ENCODE data around the gene RER1. TPM values are rescaled to one million over a fixed set of nuclear protein-coding genes. Genes with fewer than 3 reads are reported as not detected.

The RER1 gene
- total RNA-seq, result 10 to 100 TPM; 58.3 to 75.1 (median 70.4) TPM

- H3K9me3 ChIP-seq, result no peaks in the 10 kb centered on the region
- peak; percentile 69 to 91 (median 90) for TF ChIP-seq POLR2AphosphoS5 (IDR thresholded peaks at IDR 0.05)
- TF ChIP-seq POLR2A (IDR thresholded peaks at IDR 0.05), result peak; percentile 43
- TF ChIP-seq CTCF (IDR thresholded peaks at IDR 0.05), result no peak
- H3K27me3 ChIP-seq, result no peaks in the 10 kb centered on the region
- H3K27ac ChIP-seq, result peak within 1 kb of the TSS; percentile 90 to 95
- H3K4me1 ChIP-seq, result peaks cover 4 to 16% of the 10 kb centered on the region in 2 donors
- DNase-seq (ENCODE audit: low spot score in 2 of 2), result peak; percentile 98 to 99
- H3K4me3 ChIP-seq, result peak within 1 kb of the TSS; percentile 87 to 96 (median 92)
- no peaks in the 10 kb centered on the region for H3K36me3 ChIP-seq
- intact Hi-C loops (cut with DNase I; ENCODE audit: low total_unique reads), result loop anchor here (5.0 kb wide), 2 partner anchors 184 to 199 kb away; partner anchors contain the start of gene FAAP20
Observed at GRCh38 chr1:2391041-2391930, at the start of gene RER1, which contains the start of gene MORN1. TSS of gene RER1 (plus strand) at chr1:2391841. CDS start at chr1:2395791, 3,950 bp downstream. TSS of gene MORN1 (minus strand) at chr1:2391554. CDS start at chr1:2391533, 21 bp downstream.

- no peak for DNase-seq (ENCODE audit: low spot score in 2 of 2)
- no peak for TF ChIP-seq CTCF (IDR thresholded peaks at IDR 0.05)
- no peak for TF ChIP-seq POLR2AphosphoS5 (IDR thresholded peaks at IDR 0.05)
- no peak for TF ChIP-seq POLR2A (IDR thresholded peaks at IDR 0.05)
- Histone ChIP-seq H3K4me3 (no peak overlapping the region), H3K36me3 (no peaks in the 10 kb centered on the region), H3K27me3 (no peaks in the 10 kb centered on the region), H3K27ac (no peak overlapping the region), H3K4me1 (no peaks in the 10 kb centered on the region), H3K9me3 (no peaks in the 10 kb centered on the region)
- intact Hi-C loops (cut with DNase I; ENCODE audit: low total_unique reads), result no loop called here
Observed at GRCh38 chr1:2342384-2343022, 49.1 kb upstream of the RER1 start.

GRCh38 chr1:2343023-2343935 lies 48.4 kb upstream of the RER1 start:
- no peaks in the 10 kb centered on the region for H3K36me3 ChIP-seq
- intact Hi-C loops (cut with DNase I; ENCODE audit: low total_unique reads), result no loop called here
- no peaks in the 10 kb centered on the region for H3K27me3 ChIP-seq
- H3K27ac ChIP-seq, result no peak overlapping the region
- DNase-seq (ENCODE audit: low spot score in 2 of 2), result no peak
- TF ChIP-seq CTCF (IDR thresholded peaks at IDR 0.05) (no peak), POLR2A (IDR thresholded peaks at IDR 0.05) (no peak), POLR2AphosphoS5 (IDR thresholded peaks at IDR 0.05) (no peak)
- H3K4me1 ChIP-seq, result no peaks in the 10 kb centered on the region
- no peak overlapping the region for H3K4me3 ChIP-seq
- H3K9me3 ChIP-seq, result no peaks in the 10 kb centered on the region

GRCh38 chr1:2344121-2344681 lies 47.4 kb upstream of the RER1 start:
- Histone ChIP-seq H3K4me1 (no peaks in the 10 kb centered on the region), H3K27ac (no peak overlapping the region), H3K36me3 (no peaks in the 10 kb centered on the region), H3K9me3 (no peaks in the 10 kb centered on the region), H3K4me3 (no peak overlapping the region), H3K27me3 (no peaks in the 10 kb centered on the region)
- intact Hi-C loops (cut with DNase I; ENCODE audit: low total_unique reads), result no loop called here
- no peak for DNase-seq (ENCODE audit: low spot score in 2 of 2)
- TF ChIP-seq POLR2AphosphoS5 (IDR thresholded peaks at IDR 0.05) (no peak), CTCF (IDR thresholded peaks at IDR 0.05) (no peak), POLR2A (IDR thresholded peaks at IDR 0.05) (no peak)

Data from breast epithelium (tissue), 4 donors.